ENCODE measurements around the gene N4BP2L1. TPM values are rescaled to one million over a fixed set of nuclear protein-coding genes. Genes with fewer than 3 reads are reported as not detected.

Gene N4BP2L1
- polyA plus RNA-seq, 1 of the 3 experiments (the other 2 are of a cell fraction): 1.2 TPM

GRCh38 chr13:32474999-32475792 is 47.3 kb upstream of the N4BP2L1 start (continued):
- TF ChIP-seq MAX (IDR thresholded peaks at IDR 0.05; ENCODE audit: low read depth) (no peak), EZH2phosphoT487 (IDR thresholded peaks at IDR 0.05; ENCODE audit: borderline replicate concordance, low read depth) (no peak), ZBTB33 (IDR thresholded peaks at IDR 0.05; ENCODE audit: borderline replicate concordance, low read depth) (no peak), NFIC (IDR thresholded peaks at IDR 0.05; ENCODE audit: borderline replicate concordance) (no peak), GABPA (IDR thresholded peaks at IDR 0.05; ENCODE audit: low read depth) (no peak), YY1 (IDR thresholded peaks at IDR 0.05; ENCODE audit: low read depth) (no peak)

GRCh38 chr13:32473650-32474049 is 45.7 kb upstream of the N4BP2L1 start:
- no peak overlapping the region for H3K9ac ChIP-seq
- H4K20me1 ChIP-seq (ENCODE audit: insufficient read depth): no peaks in the 10 kb centered on the region
- no peak overlapping the region for H3K4me3 ChIP-seq (ENCODE audit: low read depth in 2 of 2, low read length in 1 of 2)
- no peak overlapping the region for H3K4me2 ChIP-seq
- H2AFZ ChIP-seq (ENCODE audit: low read depth): no peak overlapping the region
- H3K36me3 ChIP-seq (replicated peaks in 1 of 2; ENCODE audit: control insufficient read depth in 1 of 2, insufficient read depth in 2 of 2, low read length in 1 of 2): peaks cover 0 to 11% of the 10 kb centered on the region in 2 experiments
- no peaks in the 10 kb centered on the region for H3K4me1 ChIP-seq (ENCODE audit: control insufficient read depth in 1 of 2, insufficient read depth in 2 of 2, low read depth in 1 of 2, low read length in 1 of 2)
- TF ChIP-seq MAX (IDR thresholded peaks at IDR 0.05; ENCODE audit: low read depth): no peak
- no peak for TF ChIP-seq TEAD4 (IDR thresholded peaks at IDR 0.05; ENCODE audit: borderline replicate concordance, insufficient read depth)
- TF ChIP-seq POLR2AphosphoS5 (IDR thresholded peaks at IDR 0.05; ENCODE audit: low read depth, low read length): no peak
- no peak for TF ChIP-seq USF1 (IDR thresholded peaks at IDR 0.05; ENCODE audit: borderline replicate concordance, low read depth)
- TF ChIP-seq REST (IDR thresholded peaks at IDR 0.05; ENCODE audit: low read depth, low read length): no peak
- TF ChIP-seq SMC3 (IDR thresholded peaks at IDR 0.05; ENCODE audit: low read depth, low read length): no peak
- no peak for TF ChIP-seq RXRA (IDR thresholded peaks at IDR 0.05; ENCODE audit: borderline replicate concordance, low read depth)
- no peak for TF ChIP-seq ZBTB33 (IDR thresholded peaks at IDR 0.05; ENCODE audit: borderline replicate concordance, low read depth)
- no peak for TF ChIP-seq CHD2 (IDR thresholded peaks at IDR 0.05; ENCODE audit: low read length, partially characterized antibody)
- no peak for TF ChIP-seq FOXJ3 (CRISPR knock-in tag; IDR thresholded peaks at IDR 0.05)
- TF ChIP-seq GABPA (IDR thresholded peaks at IDR 0.05; ENCODE audit: low read depth): no peak
- no peak for TF ChIP-seq EP300 (IDR thresholded peaks at IDR 0.05; ENCODE audit: borderline replicate concordance in 1 of 2, low read depth in 1 of 2, low read length in 1 of 2)
- H3K9me3 ChIP-seq: no peaks in the 10 kb centered on the region
- no peak overlapping the region for H3K27ac ChIP-seq (ENCODE audit: low read depth in 2 of 2, low read length in 1 of 2)
- WGBS (ENCODE audit: low lambda C conversion rate): 85% methylated on average over 1 of the region's 1 CpG
- H3K27me3 ChIP-seq (ENCODE audit: insufficient read depth): no peaks in the 10 kb centered on the region
- ChIA-PET CTCF (no interaction called here), POLR2A (no interaction called here)
- H3F3A ChIP-seq (replicated peaks; ENCODE audit: insufficient read depth): no peaks in the 10 kb centered on the region
- no peak for DNase-seq
- no peaks in the 10 kb centered on the region for H3K79me2 ChIP-seq (ENCODE audit: insufficient read depth)
- H3K9me2 ChIP-seq: no peaks in the 10 kb centered on the region

Data from SK-N-SH (cell line).